Fibroblast of upper back skin (primary cell): ENCODE results near the gene EDAR.

Source experiments
- DNase-seq: peaks from one replicate; pipeline ENCODE4 v3.0.0-alpha.2; 2013

EDAR gene

DNA sequence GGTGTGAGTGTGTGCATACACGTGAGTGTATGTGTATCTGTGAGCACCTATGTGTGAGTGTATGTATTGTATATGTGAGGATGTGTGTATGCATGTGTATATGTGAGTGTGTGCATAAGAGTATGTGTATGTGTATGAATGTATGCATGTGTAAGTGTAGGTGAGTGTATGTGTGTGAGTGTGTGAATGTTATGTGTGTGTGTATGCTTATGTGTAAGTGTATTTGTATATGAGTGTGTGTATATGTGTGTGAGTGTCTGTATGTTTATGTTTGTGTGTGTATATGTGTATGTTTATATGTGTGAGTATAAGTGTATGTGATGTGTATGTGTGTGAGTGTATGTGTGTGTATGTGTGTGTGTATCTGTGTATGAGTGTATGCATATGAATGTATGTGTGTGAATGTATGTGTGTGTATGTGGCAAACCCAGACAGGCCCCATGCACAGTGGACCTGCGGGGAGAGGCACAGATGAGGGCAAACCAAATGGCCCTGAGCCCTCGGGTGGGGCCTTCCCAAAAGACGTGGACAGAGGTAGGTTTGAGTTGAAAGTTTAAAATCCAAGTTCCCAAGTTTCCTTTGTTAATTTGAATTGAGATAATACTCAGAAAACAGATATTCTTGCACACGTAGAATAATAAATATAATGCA, 51.5 kb downstream of the EDAR start:
- no peak for DNase-seq

DNA sequence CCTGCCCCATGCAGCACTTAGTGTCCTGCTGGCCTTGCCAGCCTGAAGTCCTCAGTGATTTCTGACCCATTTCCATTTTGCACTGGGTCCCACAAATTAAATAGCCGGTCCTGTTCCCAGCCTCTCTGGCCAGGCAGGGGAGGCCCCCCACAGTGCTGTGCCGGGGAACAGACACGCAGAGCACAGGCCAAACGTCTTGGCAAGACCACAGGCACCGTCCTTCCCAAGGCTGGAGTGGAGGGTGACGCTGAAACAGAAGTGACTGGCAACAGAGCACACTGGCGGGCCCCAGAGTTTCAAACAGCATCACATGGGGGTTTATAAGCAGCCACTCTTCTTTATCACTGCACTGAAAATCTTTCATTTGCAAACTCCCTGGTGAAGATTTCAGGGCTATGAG, 52.2 kb downstream of the EDAR start:
- DNase-seq = no peak

DNA sequence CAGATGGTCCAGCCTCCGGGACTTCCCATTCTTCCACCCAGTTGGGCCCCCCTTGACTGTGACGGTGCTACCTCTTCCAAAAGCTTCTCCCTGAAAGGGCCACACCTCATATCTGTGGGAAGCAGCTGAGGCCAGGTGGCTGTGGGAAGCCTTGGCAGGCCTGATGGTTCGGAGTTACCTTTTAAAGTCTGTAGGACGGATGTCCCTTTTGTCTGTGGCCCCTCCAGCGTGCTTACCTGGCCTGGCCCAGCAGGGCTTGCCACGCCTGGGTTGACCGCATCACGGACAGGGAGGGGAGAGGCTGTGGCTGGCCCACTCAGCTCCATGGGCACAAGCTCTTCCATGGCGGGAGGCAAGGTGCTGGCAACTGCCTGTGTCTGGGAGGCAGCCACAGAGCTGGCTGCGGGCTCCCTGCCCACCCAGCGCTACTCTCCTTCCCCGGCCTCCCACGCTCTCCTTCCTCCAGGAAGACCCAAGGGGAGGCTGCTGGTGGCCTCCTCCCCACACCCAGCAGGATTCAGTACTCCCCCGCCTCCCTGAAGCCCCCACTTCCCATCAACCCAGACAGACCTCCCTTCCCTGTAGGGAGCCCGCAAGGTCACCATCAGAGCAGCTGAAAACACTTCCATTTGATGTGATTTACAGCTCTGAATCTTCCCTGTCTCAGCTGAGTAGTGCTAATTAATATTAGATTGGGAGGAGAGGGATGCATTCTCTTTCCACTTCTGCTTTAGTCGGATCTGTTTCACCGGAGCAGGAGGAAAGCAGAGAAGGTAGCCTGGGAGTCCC, 52.8 kb downstream of the EDAR start:
- DNase-seq = no peak

DNA sequence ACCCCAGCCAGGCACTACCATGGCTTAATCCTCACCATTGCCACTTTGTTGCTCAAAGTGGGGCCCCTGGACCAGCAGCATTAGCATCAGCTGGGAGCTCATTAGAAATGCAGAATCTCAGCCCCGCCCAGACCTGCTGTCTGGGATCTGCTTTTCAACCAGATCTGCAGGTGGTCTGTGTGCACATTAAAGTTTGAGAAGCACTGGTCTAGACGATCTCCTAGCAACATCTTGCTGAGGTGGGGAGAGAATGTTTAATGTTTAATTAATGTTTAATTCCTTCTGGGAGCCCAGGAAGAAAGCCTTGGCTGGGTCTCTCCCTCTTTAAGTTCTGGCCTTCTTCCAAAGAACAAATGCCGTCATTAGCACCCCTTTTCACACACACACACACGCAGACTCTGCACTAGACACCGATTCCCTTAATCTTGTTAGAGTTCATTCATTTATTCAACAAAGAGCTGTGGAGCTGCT, 53.7 kb downstream of the EDAR start:
- DNase-seq = no peak

DNA sequence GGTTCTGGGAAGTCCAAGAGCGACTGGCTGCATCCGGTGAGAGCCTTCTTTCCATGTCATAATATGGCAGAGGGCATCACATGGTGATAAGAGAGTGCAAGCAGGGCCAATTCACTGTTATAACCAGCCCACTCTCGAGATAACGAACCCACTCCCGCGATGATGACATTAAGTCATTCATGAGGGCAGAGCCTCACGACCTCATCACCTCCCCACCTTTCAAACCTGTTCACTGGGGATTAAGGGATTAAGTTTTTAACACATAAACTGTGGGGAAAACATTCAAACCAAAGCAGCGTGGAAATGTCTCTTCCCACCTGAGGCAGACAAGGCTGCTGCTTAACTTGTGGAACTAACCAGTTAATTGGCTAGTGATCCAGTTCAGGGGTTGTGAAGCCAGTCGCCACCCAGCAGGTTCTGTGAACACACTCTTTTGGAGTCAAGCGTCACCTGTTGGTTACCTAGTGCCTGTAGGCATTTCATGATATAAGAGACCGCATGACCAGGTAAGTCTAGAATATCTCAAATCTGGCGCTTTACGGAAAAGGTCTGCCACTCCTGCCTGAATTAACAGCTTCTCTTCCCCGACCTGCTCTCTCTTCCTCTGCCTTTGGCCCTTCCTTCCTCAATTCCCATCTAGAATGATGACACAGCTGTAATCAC, 54.3 kb downstream of the EDAR start:
- DNase-seq = no peak

DNA sequence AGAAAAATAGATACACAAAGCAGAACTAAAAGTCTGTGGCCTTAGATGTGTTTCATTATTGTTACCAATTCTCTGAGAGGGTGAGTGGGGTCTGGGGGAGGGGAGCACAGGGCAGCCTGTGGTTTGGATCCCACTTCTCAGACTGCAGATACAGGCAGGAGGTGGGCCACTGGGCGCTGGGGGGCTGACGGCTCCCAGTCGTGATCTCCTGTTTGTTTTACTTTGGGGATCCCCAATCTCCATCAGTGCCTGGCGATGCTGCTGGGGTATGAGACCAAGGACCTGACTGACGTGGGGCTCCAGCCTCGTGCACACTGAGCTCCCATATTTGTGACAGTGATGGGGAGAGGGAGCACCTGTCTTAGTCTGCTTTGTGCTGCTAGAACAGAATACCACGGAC, 54.9 kb downstream of the EDAR start:
- no peak for DNase-seq

DNA sequence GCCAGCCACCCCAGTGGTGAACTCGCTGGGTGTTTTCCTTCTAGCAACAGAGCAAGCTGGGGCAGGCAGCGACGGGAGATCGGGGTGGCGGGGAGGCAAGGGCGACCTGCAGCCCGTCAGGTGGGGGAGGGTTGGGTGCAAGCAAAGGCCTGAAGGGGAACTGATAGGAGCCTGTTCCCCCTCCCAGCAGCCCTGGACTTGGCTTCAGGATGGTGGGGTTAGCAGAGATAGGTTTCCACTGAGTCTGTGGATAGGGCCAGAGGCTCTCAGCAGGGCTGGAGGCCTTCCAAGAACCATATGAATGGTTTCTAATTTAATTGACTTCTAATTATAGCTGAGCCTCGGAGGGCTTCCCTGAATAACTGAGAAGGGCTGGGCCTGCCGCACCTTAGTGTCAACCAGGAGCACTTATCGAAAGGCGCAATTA, 55.3 kb downstream of the EDAR start:
- no peak for DNase-seq

DNA sequence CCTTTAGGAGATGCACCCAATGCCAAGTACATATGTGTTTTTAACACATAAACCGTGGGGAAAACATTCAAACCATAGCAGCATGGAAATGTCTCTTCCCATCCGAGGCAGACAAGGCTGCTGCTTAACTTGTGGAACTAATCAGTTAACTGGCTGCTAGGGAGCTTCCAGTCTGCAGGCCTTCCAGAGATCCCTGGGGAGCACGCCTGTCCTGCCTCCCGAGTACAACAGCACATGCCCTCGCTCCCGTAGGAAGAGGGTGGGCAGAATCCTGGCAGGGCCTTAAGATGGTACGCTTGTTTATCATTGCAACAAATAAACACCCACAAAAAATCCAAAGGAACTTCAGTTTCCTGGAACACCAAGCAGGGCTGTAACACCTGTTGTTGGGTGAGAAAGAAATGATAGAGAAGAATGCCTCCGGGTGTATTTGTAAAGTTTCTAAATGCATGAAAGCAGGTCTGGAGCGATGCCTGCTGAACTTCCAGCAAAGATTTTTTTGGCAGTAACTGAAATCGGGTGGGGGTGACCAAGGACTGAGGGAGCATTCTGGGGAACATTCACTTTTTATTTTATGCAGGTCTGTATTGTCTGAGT, 56.2 kb downstream of the EDAR start:
- no peak for DNase-seq

DNA sequence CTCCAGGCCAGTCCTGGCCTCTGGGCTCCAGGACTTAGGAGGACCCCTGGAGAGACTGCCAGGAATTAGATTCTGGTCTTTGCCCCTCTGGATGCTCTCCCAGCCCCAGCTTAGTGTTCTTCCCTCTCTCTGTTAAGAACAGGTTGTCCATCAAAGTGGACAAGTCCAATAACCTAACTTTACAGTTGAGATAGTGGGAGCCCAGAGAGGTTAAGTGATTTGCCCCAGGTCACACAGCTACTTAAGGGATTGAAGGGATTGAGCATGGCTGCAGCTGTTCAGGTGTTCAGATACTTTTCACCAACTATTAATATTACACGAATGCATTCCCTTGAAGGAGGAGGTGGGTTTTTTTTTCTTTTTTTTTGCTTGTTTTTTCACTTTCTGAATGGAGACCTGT, 57.6 kb downstream of the EDAR start:
- DNase-seq = no peak

DNA sequence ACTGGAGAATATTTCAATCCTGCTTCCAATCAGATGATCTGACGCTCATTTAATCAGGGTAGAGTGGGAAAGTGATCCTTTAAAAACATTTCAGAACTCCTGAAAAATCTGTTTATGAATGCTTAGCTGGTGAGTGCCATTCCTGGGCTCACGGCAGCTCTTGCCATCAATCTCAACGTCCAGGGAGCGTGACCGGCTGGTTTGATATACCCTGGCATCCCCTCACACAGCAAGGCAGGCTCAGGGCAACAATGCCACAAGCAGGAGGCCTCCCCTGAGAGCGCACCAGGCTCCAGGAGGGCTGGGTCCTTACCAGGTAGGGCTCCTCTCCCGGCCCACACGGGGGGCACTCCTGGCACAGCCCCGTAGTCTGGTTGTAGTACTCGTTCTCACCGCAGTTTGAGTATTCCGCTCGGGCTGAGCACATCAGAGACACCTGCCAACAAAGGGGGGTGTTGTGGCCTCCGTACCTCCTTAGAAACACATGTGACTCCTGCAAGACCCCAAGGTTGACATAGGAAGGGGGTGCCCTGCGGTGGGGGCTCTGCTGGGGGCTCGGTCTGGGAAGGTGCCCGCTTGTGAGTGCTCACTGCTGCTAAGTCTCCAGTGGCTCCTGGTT, 59.1 kb downstream of the EDAR start:
- DNase-seq = no peak

DNA sequence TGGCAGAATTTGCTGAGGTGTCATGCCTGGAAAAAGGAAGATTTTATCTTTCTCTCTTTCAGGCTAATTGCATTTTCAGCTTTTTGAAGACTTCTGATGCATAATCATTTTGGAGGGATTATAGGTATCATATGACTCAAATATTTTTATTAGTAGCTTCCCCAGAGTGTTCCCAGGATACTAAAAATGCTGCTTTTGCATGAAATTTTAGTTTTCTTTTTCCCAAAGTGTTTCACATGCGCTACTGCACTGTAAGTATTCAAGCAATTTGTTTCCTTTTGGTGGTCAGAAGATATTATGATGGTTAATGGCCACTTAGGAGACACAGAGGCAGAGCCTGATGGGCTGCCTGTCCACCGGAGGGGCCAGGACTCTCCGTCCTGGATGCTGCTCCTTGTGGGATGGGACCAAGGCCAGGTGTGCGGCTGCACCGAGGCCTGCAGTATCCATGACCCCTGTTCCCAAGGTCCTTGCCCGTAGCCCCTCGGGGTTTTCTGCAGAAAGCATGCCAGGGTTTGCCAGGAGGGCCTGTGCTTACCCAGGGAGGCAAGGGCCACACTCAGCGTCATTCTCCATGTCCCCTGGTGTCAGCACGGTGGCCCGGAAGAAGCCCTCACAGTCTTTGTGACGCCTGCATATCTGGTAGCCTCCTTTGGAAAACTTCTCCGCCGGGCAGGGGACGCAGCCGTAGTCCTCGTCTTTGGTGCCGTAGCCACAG, 60.2 kb downstream of the EDAR start:
- DNase-seq = no peak

DNA sequence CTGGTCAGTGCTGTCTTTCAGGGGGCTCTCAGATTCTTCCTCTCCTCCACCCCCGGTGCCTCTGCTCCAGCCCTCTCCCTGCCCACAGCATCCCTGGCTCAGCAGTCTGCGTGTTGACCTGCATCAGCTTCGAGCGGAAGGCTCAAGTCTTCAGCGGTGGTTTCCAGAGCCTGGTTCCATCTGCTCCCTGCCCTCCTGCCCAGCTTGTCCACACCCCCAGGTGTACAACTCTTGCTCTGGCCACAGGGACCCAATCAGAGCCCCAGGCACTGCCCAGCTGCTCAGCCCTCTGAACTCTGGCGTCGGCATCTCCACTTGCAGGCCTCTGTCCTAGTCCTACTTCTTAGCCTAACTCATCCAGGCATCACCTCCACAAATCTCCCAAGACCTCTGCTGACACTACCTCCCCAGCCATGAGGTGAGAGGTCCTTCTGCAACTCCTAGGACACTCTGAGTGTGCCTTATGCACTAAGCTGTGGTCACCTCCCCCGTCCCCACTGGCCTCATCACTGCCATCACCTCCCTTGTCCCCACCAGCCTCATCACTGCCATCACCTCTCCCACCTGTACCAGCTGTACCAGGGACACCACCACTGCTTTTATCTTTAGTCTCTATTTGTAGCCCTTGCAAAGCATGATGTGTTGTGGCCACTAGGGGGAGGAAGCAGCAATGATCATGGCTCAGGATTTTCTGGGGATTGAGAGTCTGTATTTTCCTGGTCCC, 60.9 kb downstream of the EDAR start:
- peak; percentile 35 for DNase-seq

DNA sequence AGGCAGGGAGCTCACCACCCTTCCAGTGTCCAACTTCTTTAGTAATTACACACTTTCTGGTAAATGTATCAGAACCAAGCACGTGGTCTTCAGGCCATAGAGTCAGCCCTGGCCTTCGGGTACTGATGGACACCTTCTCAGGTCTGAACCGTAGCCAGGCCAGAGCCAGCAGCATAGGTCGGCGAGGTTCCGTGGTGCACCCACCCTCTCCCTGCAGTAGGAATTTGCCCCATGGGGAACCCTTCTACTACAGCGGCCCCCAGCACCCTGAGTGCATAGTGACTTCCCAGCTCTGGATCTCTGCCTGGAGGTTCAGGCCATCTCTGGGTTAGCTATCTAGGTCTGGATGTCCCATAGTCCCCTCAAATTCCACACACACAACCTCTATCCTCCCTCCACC, 61.6 kb downstream of the EDAR start:
- DNase-seq = no peak

DNA sequence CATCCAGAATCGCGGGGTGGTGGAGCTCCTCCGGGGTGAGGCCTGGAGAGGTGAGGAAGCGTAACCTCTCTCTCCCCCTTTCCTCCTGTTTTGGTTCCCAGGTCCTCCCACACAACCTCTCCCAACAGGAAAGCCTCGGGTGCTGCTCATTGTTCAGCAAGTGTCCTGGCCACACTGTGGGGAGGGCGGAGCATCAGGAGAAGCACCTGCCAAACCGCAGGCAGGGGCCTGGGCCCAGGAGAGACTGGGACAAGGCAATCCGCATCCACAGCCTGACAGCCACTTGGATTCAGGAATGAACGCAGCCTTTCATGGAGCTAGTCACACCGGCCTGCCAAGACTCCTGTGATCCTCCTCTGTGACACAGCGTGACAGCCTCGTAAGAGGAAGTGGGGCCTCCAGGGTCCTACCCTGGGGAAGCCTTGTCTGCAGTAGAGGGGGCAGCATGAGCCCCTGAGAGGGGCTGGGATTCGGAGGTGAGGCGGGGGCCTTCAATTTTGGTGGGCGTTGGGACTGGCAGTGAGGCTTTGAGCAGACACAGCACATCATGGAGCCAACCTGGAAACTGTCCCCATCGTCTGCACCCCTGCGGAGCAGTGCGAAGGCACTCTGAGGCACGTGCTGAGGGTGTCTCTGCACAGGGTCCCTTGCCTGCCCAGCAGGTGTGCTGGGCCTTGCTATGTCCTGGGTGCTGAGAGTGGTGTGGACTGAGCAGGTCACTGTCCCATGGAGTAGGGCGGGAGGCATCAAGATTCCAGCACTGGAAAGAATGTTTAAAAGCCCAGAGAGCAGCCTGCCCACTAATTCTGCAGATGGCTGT, 62.2 kb downstream of the EDAR start:
- no peak for DNase-seq

DNA sequence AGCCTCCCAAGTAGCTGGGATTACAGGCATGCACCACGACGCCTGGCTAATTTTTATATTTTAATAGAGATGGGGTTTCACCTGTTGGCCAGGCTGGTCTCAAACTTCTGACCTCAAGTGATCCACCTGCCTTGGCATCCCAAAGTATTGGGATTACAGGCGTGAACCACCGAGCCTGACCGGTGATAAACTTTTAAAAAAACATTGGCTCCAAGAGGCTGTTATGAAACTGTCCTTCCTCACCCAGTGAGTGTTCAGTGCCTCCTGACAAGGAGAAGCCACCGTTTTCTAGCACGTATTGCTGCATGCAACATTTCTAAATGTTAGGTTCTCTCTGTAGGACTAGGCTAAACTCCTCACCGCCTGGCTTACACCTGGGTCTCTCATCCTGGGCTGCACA, 63.3 kb downstream of the EDAR start:
- DNase-seq = no peak

DNA sequence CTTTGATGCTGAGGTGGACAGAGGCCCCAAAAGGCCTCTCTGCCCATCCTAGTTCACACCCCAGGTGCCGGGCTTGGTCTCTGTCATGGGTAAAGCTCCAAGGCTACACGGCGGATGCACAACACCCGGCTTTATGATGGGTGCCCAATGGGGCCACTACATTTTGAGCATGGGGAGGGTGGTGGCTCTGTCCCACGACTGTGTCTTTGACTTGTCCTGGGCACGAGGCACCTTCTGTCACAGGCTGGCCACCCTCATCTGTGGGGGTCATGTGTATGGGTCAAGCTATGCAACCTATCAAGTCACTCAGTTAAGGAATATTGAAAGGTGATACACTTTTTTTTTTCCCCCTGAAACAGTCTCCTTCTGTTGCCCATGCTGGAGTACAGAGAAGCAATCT, 63.7 kb downstream of the EDAR start:
- DNase-seq = no peak

DNA sequence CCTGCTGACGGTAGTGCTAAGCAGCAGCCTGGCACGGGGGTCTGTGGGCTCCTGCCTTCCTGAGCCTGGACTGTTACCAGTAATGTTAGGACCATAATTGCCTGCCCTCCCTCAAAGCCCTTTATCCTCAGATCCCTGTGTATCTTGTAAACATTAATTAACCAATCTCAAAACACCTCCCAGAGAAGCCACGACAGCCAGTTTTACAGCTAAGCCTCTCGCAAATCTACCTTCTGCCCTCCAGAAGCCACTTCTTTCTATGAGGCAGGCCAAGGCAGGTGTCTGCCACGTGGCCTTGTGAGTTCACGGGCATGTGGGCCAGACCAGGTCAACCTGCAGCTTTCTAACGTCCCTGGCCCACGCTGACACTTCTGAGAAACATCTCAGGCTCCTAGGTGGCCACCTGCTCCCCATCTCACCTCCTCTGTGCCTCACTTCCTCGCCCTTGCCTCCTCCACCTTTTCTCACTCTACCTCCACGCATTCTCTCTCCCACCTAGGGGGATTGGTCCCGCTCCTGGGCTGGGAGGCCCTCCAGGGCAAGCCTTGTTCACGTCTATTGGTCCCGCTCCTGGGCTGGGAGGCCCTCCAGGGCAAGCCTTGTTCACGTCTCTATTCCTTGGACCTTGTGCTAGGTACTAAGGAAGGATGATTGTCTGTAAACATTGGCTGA, 64.3 kb downstream of the EDAR start:
- no peak for DNase-seq

DNA sequence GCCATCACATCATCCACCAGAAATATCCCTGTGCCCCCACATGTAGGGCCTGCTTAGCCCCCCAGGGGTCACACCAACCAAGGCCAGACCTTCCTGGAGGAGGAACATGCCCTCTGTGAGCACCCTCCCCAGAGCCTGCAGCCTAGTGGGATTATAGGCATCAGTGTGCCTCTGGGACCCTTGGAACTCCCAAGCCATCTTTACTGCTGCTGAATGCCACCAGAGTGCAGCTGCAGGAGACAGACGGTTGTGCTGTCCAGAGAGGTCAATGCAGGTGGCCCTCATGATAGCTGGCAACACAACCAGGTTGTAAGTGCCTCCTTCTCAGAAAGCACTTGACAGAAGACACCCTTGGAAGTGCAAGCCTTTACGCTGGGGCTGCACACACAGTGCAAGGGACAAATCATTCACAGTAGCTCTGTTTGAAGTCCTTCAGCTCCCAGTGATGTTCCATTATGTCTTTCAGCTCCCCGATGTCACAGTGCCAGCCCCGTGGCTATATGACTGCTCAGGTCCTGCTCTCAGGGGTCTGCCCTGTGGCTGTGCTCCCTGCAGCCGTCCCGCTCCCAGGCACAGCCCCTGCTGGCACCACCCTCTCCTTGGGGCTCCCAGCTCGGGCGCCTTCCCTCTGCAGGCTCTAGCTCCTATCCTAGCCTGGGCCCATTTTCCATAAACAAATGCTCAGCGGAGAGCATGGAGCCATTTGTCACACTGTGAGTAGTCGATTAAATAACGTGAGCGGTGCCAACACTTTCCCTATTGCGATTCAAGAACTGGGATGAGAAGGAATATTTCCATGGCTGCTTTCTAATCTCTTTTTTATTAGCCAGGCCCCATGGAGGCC, 65.1 kb downstream of the EDAR start:
- DNase-seq = no peak

DNA sequence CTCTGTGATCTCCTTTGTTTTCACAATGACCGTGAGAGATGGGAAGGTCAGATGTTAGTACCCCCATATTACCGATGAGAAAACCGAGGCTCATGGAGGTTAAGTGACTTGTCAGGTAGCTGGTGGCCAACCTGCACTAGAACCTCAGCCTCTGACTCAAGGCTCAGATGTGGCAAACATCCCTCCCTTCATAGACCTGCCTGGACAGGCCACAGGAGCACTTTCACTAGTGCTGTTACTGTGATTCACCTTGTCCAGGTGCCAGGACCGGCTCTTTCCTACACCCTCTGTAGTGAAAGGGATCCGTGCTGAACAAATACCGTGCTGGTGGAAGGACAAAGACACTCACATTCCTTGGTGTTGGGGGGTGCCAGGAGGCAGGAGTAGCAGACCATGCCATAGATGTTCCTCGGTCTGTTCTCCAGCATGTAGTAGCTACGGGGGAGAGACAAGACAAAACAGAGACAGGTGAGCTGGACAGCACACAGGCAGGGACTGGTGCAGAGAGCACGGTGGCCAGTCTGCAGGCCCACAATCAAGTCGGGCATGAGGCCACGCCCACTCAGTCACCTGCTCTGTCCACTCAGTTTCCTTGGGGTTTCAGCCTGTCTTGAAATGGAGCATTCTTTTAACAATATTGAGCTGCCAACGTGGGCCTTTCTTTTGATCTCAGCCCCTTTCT, 65.9 kb downstream of the EDAR start:
- DNase-seq = no peak
